H9 (cell line): ENCODE data around the gene CA5A. TPM values are rescaled to one million over a fixed set of nuclear protein-coding genes. Genes with fewer than 3 reads are reported as not detected.
"Not testable (repeated sequence)": the region's sequence is repeated elsewhere in the genome, so short reads cannot be mapped to it uniquely, and the experiment has no call there.

Source experiments
- DNase-seq: peaks from one replicate; pipeline ENCODE4 v3.0.0-alpha.2; 2017
- H2AFZ ChIP-seq: one replicate; pipeline ENCODE4 v1.6.1; 2013; ENCODE audit warnings: mild to moderate bottlenecking, low read length, control low read depth, moderate library complexity
- H2AK5ac ChIP-seq: 2 replicates; pipeline ENCODE4 v1.6.1; 2013; ENCODE audit warnings: low read length, control low read depth, mixed read lengths; ENCODE audit not compliant: insufficient read length
- H2BK120ac ChIP-seq: one replicate; pipeline ENCODE4 v1.6.1; 2013; ENCODE audit warnings: low read depth, mild to moderate bottlenecking, low read length, control low read depth, inconsistent platforms; ENCODE audit not compliant: poor library complexity, severe bottlenecking
- H2BK12ac ChIP-seq: 2 replicates; pipeline ENCODE4 v1.6.1; 2013; ENCODE audit warnings: low read length, control low read depth, mixed read lengths, low read depth; ENCODE audit not compliant: insufficient read length
- H2BK15ac ChIP-seq: 2 replicates; pipeline ENCODE4 v1.6.1; 2013; ENCODE audit warnings: low read depth, low read length, control low read depth
- H2BK20ac ChIP-seq: one replicate; pipeline ENCODE4 v1.6.1; 2013; ENCODE audit warnings: low read depth, mild to moderate bottlenecking, low read length, control low read depth, inconsistent platforms; ENCODE audit not compliant: poor library complexity, severe bottlenecking
- H2BK5ac ChIP-seq: 2 replicates; pipeline ENCODE4 v1.6.1; 2013; ENCODE audit warnings: low read length, control low read depth, mixed read lengths; ENCODE audit not compliant: insufficient read length
- H3K14ac ChIP-seq: 2 replicates; pipeline ENCODE4 v1.6.1; 2013; ENCODE audit warnings: low read length, control low read depth; ENCODE audit not compliant: insufficient read depth
- H3K18ac ChIP-seq: 2 replicates; pipeline ENCODE4 v1.6.1; 2013; ENCODE audit warnings: low read depth, mild to moderate bottlenecking, mixed read lengths, low read length, control low read depth; ENCODE audit not compliant: insufficient read length
- H3K23ac ChIP-seq: 2 replicates; pipeline ENCODE4 v1.6.1; 2013; ENCODE audit warnings: low read length, control low read depth, mixed read lengths, low read depth; ENCODE audit not compliant: insufficient read length
- H3K23me2 ChIP-seq: 2 replicates; pipeline ENCODE4 v1.6.1; 2013; ENCODE audit warnings: low read depth, mild to moderate bottlenecking, mixed read lengths, low read length, control low read depth; ENCODE audit not compliant: insufficient read length, poor library complexity, severe bottlenecking
- H3K27ac ChIP-seq: 2 replicates; pipeline ENCODE4 v1.5.1; 2013; ENCODE audit warnings: low read length, control low read depth, mixed read lengths, low read depth; ENCODE audit not compliant: insufficient read length
- H3K27me3 ChIP-seq: 2 replicates; pipeline ENCODE4 v1.6.1; 2013; ENCODE audit warnings: low read length, control low read depth, inconsistent platforms; ENCODE audit not compliant: insufficient read depth
- H3K4ac ChIP-seq: 2 replicates; pipeline ENCODE4 v1.6.1; 2013; ENCODE audit warnings: low read depth, mild to moderate bottlenecking, control low read depth, inconsistent platforms, low read length, moderate library complexity
- H3K4me1 ChIP-seq: 2 replicates; pipeline ENCODE4 v1.6.1; 2013; ENCODE audit warnings: low read length, control low read depth, inconsistent platforms; ENCODE audit not compliant: insufficient read depth
- H3K4me2 ChIP-seq: 2 replicates; pipeline ENCODE4 v1.6.1; 2013; ENCODE audit warnings: low read length, control low read depth, mixed read lengths; ENCODE audit not compliant: insufficient read length, insufficient read depth
- H3K56ac ChIP-seq: 2 replicates; pipeline ENCODE4 v1.6.1; 2013; ENCODE audit warnings: low read depth, mild to moderate bottlenecking, mixed read lengths, low read length, control low read depth; ENCODE audit not compliant: insufficient read length
- H3K79me1 ChIP-seq: 2 replicates; pipeline ENCODE4 v1.6.1; 2013; ENCODE audit warnings: low read depth, mild to moderate bottlenecking, moderate library complexity, low read length, control low read depth, inconsistent platforms; ENCODE audit not compliant: insufficient read depth, poor library complexity, severe bottlenecking
- H3K79me2 ChIP-seq: 2 replicates; pipeline ENCODE4 v1.6.1; 2013; ENCODE audit warnings: low read length, control low read depth, inconsistent platforms; ENCODE audit not compliant: insufficient read depth
- H3K9ac ChIP-seq: 2 replicates; pipeline ENCODE4 v1.6.1; 2013; ENCODE audit warnings: low read length, control low read depth, mixed read lengths; ENCODE audit not compliant: insufficient read length; ENCODE audit errors: extremely low read depth
- H3K9me3 ChIP-seq: one replicate; pipeline ENCODE4 v1.6.1; 2013; ENCODE audit warnings: low read depth, low read length, inconsistent platforms; ENCODE audit not compliant: control insufficient read depth
- H3T11ph ChIP-seq: one replicate; pipeline ENCODE4 v1.6.1; 2013; ENCODE audit warnings: mild to moderate bottlenecking, low read length, control low read depth, inconsistent platforms
- H4K20me1 ChIP-seq: one replicate; pipeline ENCODE4 v1.6.1; 2013; ENCODE audit not compliant: control insufficient read depth, insufficient read length, insufficient read depth
- H4K5ac ChIP-seq: 2 replicates; pipeline ENCODE4 v1.6.1; 2013; ENCODE audit warnings: low read depth, mild to moderate bottlenecking, mixed read lengths, low read length, control low read depth; ENCODE audit not compliant: insufficient read length
- H4K8ac ChIP-seq: replicated peaks from 2 replicates; pipeline ENCODE4 v1.6.1; 2013; ENCODE audit warnings: low read length, control low read depth, mixed read lengths, low read depth; ENCODE audit not compliant: insufficient read length
- H4K91ac ChIP-seq: 2 replicates; pipeline ENCODE4 v1.6.1; 2013; ENCODE audit warnings: low read depth, mild to moderate bottlenecking, moderate library complexity, mixed read lengths, low read length, control low read depth; ENCODE audit not compliant: insufficient read length
- H3K27ac Mint-ChIP-seq, 3 experiments: 2 replicates in 2 of 3; 3 replicates in 1 of 3; pipeline ENCODE4 v1.8.0; 2020 to 2021; ENCODE audit warnings: mixed read lengths in 3 of 3, mild to moderate bottlenecking in 1 of 3, moderate library complexity in 1 of 3
- H3K27me3 Mint-ChIP-seq: 2 replicates; pipeline ENCODE4 v1.8.0; 2021; ENCODE audit warnings: low read depth, mild to moderate bottlenecking, moderate library complexity, mixed read lengths
- H3K36me3 Mint-ChIP-seq, 3 experiments: 2 replicates in 2 of 3; 3 replicates in 1 of 3; pipeline ENCODE4 v1.8.0; 2020 to 2021; ENCODE audit warnings: low read depth in 3 of 3, mixed read lengths in 3 of 3; ENCODE audit not compliant: insufficient read depth in 1 of 3
- H3K4me1 Mint-ChIP-seq, 2 experiments: 2 replicates each; pipeline ENCODE4 v1.8.0; 2020; ENCODE audit warnings: mixed read lengths in 2 of 2
- H3K4me3 Mint-ChIP-seq, 2 experiments: 2 replicates in 1 of 2; 3 replicates in 1 of 2; pipeline ENCODE4 v1.8.0; 2020 to 2021; ENCODE audit warnings: mild to moderate bottlenecking in 2 of 2, mixed read lengths in 2 of 2, moderate library complexity in 1 of 2
- H3K9me3 Mint-ChIP-seq, 2 experiments: 2 replicates in 1 of 2; 3 replicates in 1 of 2; pipeline ENCODE4 v1.8.0; 2020; ENCODE audit warnings: mild to moderate bottlenecking in 2 of 2, mixed read lengths in 2 of 2, moderate library complexity in 1 of 2
- CTCF ChIP-seq: fragments of 200-600 bp; sonication (generic); conservative IDR thresholded peaks from 3 replicates; pipeline ENCODE4 v1.8.0; 2021; ENCODE audit warnings: antibody characterized with exemption, mild to moderate bottlenecking
- WGBS: extraction: QIAGEN DNeasy Blood & Tissue Kit; methylation state at CpG from one replicate; pipeline ENCODE4 v1.1.7; 2013; ENCODE audit warnings: missing lambda C conversion rate, low lambda C conversion rate, mixed read lengths; ENCODE audit not compliant: insufficient read length; ENCODE audit errors: extremely low coverage; 5-methylcytosine and 5-hydroxymethylcytosine counted together
- total RNA-seq: library from RNA; stranded (reverse); gene quantifications from 2 replicates; pipeline ENCODE4 v1.2.1, GENCODE V29; 2021

The CA5A gene
- total RNA-seq, 1 experiment from 2014 or later = not detected

GRCh38 chr16:87874639-87875427 lies 61.5 kb downstream of the CA5A start:
- Histone ChIP-seq H2BK12ac (no peak overlapping the region), H2AK5ac (no peak overlapping the region), H4K20me1 (no peaks in the 10 kb centered on the region), H2AFZ (no peak overlapping the region), H3T11ph (no peak overlapping the region), H4K8ac (no peak overlapping the region), H3K9me3 (no peaks in the 10 kb centered on the region), H2BK120ac (no peak overlapping the region), H4K91ac (no peak overlapping the region), H3K27ac (peak overlapping the region; percentile 7), H3K23ac (no peak overlapping the region), H2BK20ac (no peak overlapping the region), H3K4me2 (peak overlapping the region; percentile 62), H3K18ac (no peak overlapping the region), H3K27me3 (no peaks in the 10 kb centered on the region), H3K79me1 (no peaks in the 10 kb centered on the region), H2BK15ac (no peak overlapping the region), H3K14ac (no peak overlapping the region), H3K56ac (no peak overlapping the region), H3K9ac (no peak overlapping the region), H3K4ac (no peak overlapping the region), H3K79me2 (no peaks in the 10 kb centered on the region), H3K23me2 (no peaks in the 10 kb centered on the region), H2BK5ac (no peak overlapping the region), H4K5ac (no peak overlapping the region), H3K4me1 (peaks cover 13% of the 10 kb centered on the region; the same call in 1 of the 2 replicates)
- Mint-ChIP-seq H3K36me3 (peaks cover 0 to 6% (median 5%) of the 10 kb centered on the region in 3 experiments; a peak in 3 of 7 replicates), H3K4me3 (peak overlapping the region; percentile 42 to 73), H3K27me3 (peaks cover 18% of the 10 kb centered on the region), H3K4me1 (peaks cover 66 to 79% of the 10 kb centered on the region in 2 experiments), H3K9me3 (peaks cover 5 to 10% of the 10 kb centered on the region in 2 experiments; a peak in 3 of 5 replicates), H3K27ac (peak overlapping the region; percentile 90 to 95 (median 92))
- no peak for TF ChIP-seq CTCF
- WGBS = no CpG with 5 or more reads among the region's 24 CpGs
- peak; percentile 75 for DNase-seq

- not testable (repeated sequence) for H3K56ac ChIP-seq, H4K20me1 ChIP-seq, H2BK15ac ChIP-seq, H2AFZ ChIP-seq, H4K91ac ChIP-seq, H3K9me3 Mint-ChIP-seq, H2BK120ac ChIP-seq, H4K8ac ChIP-seq, H3K79me1 ChIP-seq, H2BK20ac ChIP-seq, H3K9me3 ChIP-seq, H3T11ph ChIP-seq, H3K79me2 ChIP-seq, H3K23me2 ChIP-seq, H3K23ac ChIP-seq, H3K27me3 ChIP-seq, H3K27ac ChIP-seq, H2BK5ac ChIP-seq, H4K5ac ChIP-seq, H3K9ac ChIP-seq, H2AK5ac ChIP-seq
- Mint-ChIP-seq H3K4me1 (peaks cover 56 to 73% of the 10 kb centered on the region in 2 experiments), H3K4me3 (peak overlapping the region; percentile 40 to 67), H3K36me3 (peaks cover 25 to 28% (median 25%) of the 10 kb centered on the region in 3 experiments), H3K27me3 (peaks cover 39% of the 10 kb centered on the region), H3K27ac (peak overlapping the region; percentile 89 to 92 (median 92))
- Histone ChIP-seq H3K18ac (peak overlapping the region; percentile 83), H3K14ac (peak overlapping the region; percentile 53), H2BK12ac (peak overlapping the region; percentile 38), H3K4me2 (peak overlapping the region; percentile 26), H3K4ac (peak overlapping the region; percentile 14; the same call in 1 of the 2 replicates), H3K4me1 (peaks cover 13% of the 10 kb centered on the region; the same call in 1 of the 2 replicates)
- no CpG with 5 or more reads among the region's 24 CpGs for WGBS
- DNase-seq = peak; percentile 89
Observed at GRCh38 chr16:87870418-87871291, 65.7 kb downstream of the CA5A start.
